NCI-H128 (cell line): ENCODE measurements around the gene GIT2.
"Not testable (repeated sequence)": the region's sequence is repeated elsewhere in the genome, so short reads cannot be mapped to it uniquely, and the experiment has no call there.

Experiments used
- DNase-seq: peaks from one replicate; lab custom pipeline; 2025; ENCODE audit not compliant: unreplicated experiment; lab: John Stamatoyannopoulos, UW

GIT2 gene

GRCh38 chr12:109923481-109924245 lies 72.5 kb downstream of the GIT2 start:
- no peak for DNase-seq

DNA sequence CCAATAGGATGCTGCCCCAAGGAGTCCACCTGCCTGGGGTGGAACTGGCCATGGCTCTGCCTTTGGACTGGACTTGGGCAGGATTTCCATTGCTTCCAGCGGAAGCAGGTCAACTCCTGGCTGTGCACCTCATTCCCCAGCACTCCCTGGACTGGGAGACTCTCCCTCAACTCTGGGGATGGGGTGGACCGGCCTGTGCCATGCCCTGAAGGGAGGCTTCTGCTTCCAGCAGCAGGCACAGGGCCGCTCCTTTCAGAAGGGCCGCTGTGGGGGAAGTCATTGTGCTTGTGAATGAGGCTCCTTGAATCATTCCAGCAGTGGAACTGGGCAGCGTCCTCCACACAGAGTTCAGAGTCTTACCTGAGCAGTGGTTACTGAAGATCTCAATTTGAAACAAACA lies 73.1 kb downstream of the GIT2 start:
- no peak for DNase-seq

- DNase-seq: no peak
These were observed 74.2 kb downstream of the GIT2 start for GRCh38 chr12:109921982-109922381.

DNA sequence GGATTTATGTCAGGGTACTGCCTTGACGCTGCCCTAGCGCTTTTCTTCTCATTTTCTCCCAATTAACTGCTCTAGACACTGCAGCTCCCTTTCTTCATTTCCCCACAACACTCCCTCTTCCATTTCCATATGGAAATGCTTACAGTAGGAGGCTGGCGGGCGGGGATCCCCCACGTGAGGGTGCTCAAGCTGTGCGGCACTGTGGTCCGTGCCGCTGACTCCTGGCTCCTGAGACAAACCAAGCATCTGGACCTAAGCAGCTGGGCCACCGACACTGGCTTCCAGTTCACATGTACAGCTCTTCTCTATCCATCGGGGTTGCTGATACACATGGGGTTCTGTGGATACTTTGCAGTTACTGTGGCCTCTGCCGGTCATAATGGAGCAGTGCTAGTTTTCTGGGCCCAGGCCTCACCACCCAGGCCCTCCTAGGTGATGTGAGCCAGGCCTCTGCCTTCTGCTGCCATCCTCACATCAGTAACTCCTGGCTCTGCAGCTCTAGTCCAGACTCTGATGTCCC lies 75.8 kb downstream of the GIT2 start:
- DNase-seq: no peak

GRCh38 chr12:109919456-109919855 lies 76.7 kb downstream of the GIT2 start:
- no peak for DNase-seq

DNA sequence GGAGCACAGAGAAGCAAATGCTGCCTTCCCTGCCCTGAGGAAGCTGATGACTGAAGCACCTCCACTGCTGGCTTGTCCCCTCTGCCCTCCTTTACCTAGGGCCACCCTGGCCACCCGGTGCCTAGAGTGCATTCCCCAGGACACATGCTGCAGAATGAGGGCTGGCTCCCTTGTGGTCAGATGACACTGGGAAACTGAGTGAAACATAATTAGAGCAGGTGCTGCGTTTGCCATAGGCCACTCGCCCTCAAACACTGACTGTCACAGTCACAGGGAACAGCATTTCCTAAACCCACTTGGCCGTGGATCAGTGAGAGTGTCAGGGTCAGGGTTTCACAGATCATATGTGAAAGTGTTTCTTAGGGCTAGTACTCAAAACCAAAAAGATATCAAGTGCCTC lies 80.1 kb downstream of the GIT2 start:
- DNase-seq: no peak

DNA sequence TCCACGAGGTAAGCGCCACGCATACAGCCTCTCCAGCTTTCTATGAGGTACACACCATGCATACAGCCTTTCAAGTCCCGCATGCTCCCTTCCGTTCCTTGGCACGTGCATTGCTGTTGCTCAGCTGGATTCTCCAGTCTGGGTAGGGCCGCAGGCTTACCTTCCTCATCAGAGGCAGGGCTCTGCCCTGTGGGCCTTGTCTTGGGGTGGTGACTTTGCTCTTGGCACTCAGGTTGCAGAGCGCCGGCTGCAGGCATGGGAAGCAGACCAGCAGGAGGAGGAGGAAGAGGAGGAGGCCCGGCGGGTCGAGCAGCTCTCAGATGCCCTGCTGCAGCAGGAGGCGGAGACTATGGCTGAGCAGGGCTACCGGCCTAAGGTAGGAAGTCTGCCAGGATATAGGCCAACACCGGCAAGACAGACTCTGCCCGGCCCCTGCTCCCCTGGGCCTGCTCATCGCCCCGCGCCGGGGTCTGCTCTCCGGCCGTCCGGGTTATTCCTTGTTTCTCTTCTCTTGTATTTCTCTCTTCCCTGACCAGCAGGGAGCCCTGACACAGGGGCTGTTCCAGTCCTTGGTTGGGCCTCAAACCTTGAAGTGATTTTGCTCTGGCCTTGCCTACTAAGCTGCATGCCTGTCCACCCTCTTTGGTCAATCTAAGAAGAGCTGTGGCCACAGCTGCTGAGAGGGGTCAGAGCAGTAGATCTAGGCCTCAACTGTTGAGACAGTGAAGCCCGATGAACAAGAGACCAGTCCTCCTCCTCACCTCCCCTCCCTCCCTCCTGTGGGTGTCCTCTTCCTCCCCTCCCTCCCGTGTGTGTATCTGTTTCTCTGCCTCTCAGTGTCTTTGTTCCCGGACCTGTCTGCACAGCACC lies 80.8 kb downstream of the GIT2 start:
- DNase-seq: no peak

- no peak for DNase-seq
These were observed 81.7 kb downstream of the GIT2 start for GRCh38 chr12:109914461-109914860.

DNA sequence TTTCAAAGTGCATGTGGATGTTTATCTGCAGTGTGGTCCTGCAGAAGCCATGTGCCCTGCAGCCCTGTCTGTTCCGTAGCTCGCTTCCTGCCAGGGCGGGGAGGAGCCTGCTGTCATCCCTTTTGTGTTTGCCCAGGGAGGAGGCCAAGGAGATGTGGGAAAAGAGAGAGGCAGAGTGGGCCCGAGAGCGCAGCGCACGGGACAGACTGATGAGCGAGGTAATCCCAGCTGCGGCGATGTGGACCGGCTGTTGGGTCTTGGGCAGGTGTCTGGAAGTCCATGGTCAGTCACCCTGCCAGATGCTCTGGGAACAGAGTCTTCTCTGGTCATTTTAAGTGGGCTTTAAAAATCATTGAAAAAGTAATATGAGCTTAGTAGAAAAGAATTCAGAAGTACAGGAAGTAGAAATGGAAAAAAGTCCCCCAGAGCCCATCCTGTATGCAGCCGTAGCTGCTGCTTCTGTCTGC lies 83.3 kb downstream of the GIT2 start:
- no peak for DNase-seq

- DNase-seq: no peak
These were observed 85.2 kb downstream of the GIT2 start for GRCh38 chr12:109910969-109911348.

DNA sequence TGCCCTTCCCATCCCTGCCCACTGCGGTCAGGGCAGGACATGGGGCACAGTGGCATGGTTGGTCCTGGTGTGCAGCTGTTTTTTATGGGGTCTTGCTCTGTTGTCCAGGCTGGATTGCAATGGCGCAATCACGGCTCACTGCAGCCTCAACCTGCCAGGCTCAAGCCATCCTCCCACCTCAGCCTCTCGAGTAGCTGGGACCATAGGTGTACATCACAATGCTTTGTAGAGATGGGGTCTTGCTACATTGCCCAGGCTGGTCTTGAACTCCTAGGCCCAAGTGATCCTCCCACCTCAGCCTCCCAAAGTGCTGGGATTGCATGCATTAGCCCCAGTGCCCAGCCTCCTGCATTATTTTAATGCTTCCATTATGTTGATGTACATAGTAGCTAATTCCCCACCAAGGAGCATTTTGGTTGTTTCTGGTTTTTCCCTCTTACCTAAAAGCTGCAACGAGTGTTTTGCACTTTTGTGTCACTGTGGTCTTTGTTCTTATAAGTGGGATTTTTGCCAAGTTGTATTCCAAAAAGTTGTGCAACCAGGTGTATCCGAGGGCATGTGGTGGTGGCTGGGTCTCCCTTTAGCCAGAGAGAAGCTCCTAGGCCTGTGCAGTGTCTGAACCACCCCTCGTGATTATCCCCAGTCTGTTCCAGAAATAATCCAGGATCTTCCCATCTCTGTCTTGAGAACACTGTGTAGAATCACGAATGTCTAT lies 85.8 kb downstream of the GIT2 start:
- no peak for DNase-seq

DNA sequence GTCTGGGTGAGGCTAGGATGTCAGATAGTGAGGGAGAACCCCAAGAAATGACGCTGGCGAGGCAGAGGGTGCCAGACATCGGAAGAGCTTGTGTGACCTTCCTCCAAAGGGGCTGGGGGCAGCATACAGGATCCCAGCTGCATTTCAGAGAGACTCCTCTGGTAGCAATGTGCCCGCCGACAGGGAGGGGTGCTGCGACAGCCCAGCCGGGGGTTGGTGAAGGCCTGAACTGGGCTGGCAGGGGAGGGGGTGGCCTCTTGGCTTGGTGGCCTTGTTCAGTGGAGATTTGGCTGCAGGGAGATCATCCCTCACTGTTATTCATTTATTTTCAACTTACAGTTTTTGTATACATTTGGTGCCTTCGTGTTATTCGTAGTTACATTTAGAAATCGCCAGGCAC lies 90.9 kb downstream of the GIT2 start:
- DNase-seq: no peak

GRCh38 chr12:109902891-109903418 lies 93.2 kb downstream of the GIT2 start:
- no peak for DNase-seq

GRCh38 chr12:109900752-109901580 lies 95.2 kb downstream of the GIT2 start:
- DNase-seq: no peak

GRCh38 chr12:109899783-109900751 lies 96.1 kb downstream of the GIT2 start, which contains the start of gene TCHP:
Gene TCHP, plus strand, starts transcription at chr12:109900274. Its CDS starts 2,753 bp downstream, at chr12:109903027.
- peak; percentile 65 for DNase-seq

GRCh38 chr12:109899345-109899744 lies 96.8 kb downstream of the GIT2 start:
- not testable (repeated sequence) for DNase-seq

- no peak for DNase-seq
These were observed 99.1 kb downstream of the GIT2 start for GRCh38 chr12:109897029-109897428.

DNA sequence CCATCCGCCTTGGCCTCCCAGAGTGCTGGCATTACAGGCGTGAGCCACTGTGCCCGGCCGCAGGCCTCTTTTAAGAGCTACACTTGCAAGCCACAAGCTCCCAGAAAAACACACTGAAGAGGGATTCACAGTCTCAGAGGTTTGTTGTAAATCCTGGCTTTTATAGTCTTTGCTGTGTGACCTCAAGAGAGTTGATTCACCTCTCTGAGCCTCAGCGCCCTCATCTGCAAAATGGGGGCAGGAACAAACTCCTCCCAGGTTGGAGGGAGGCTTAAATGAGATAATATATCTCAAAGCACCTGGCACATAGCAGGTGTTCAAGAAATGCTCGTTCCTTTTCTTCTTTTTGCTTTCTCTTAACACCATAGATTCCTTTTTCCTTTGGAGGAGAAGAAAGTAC lies 100.0 kb downstream of the GIT2 start:
- DNase-seq: no peak

- DNase-seq: no peak
These were observed 101.2 kb downstream of the GIT2 start for GRCh38 chr12:109894939-109895338.
